ENCODE data around the gene EIF3B. TPM values are rescaled to one million over a fixed set of nuclear protein-coding genes. Genes with fewer than 3 reads are reported as not detected.

Gene EIF3B
- total RNA-seq, 2 experiments from 2014 or later = 166 to 167 TPM

- TF ChIP-seq, protein P1, sequence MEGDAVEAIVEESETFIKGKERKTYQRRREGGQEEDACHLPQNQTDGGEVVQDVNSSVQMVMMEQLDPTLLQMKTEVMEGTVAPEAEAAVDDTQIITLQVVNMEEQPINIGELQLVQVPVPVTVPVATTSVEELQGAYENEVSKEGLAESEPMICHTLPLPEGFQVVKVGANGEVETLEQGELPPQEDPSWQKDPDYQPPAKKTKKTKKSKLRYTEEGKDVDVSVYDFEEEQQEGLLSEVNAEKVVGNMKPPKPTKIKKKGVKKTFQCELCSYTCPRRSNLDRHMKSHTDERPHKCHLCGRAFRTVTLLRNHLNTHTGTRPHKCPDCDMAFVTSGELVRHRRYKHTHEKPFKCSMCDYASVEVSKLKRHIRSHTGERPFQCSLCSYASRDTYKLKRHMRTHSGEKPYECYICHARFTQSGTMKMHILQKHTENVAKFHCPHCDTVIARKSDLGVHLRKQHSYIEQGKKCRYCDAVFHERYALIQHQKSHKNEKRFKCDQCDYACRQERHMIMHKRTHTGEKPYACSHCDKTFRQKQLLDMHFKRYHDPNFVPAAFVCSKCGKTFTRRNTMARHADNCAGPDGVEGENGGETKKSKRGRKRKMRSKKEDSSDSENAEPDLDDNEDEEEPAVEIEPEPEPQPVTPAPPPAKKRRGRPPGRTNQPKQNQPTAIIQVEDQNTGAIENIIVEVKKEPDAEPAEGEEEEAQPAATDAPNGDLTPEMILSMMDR (IDR thresholded peaks at IDR 0.05) = no peak
- peaks cover 51% of the 10 kb centered on the region for H3K36me3 Mint-ChIP-seq (ENCODE audit: low read depth)
- no peaks in the 10 kb centered on the region for H3K27me3 Mint-ChIP-seq
- H3K9me3 Mint-ChIP-seq = no peaks in the 10 kb centered on the region
- DNase-seq (no peak), ATAC-seq (ENCODE audit: poor library complexity) (no peak)
- H3K4me3 ChIP-seq (ENCODE audit: low read length) = no peak overlapping the region
- H3K4me1 ChIP-seq (ENCODE audit: insufficient read depth, low read length) = peaks cover 60% of the 10 kb centered on the region
- peaks cover 38% of the 10 kb centered on the region for H3K36me3 ChIP-seq (ENCODE audit: insufficient read depth, low read length)
- H3K4me1 Mint-ChIP-seq (ENCODE audit: low read depth) = peaks cover 52% of the 10 kb centered on the region
- POLR2A ChIA-PET = no interaction called here
- no peak overlapping the region for H3K27ac ChIP-seq (ENCODE audit: low read depth in 1 of 2, low read length in 2 of 2)
- intact Hi-C loops (cut with DNase I, micrococcal nuclease) = loop anchor here in 1 of 2 experiments (5.0 kb wide), 1 partner anchor 415 kb away; no protein-coding TSS in a partner anchor
- H3K27me3 ChIP-seq (ENCODE audit: control insufficient read depth in 1 of 2, insufficient read depth in 2 of 2, low read length in 2 of 2) = no peaks in the 10 kb centered on the region
- H3K27ac Mint-ChIP-seq = peak overlapping the region; percentile 35
- no peaks in the 10 kb centered on the region for H3K9me3 ChIP-seq (ENCODE audit: control insufficient read depth in 1 of 2, insufficient read depth in 1 of 2, low read length in 2 of 2)
- CTCF ChIA-PET = no interaction called here
- H3K4me3 Mint-ChIP-seq = peak overlapping the region; percentile 78
Observed at GRCh38 chr7:2357165-2357564, 2.5 kb downstream of the EIF3B start.

- H3K27ac Mint-ChIP-seq = peak overlapping the region; percentile 35
- no peaks in the 10 kb centered on the region for H3K27me3 Mint-ChIP-seq
- DNase-seq = no peak
- Histone ChIP-seq H3K27me3 (ENCODE audit: control insufficient read depth in 1 of 2, insufficient read depth in 2 of 2, low read length in 2 of 2) (no peaks in the 10 kb centered on the region), H3K27ac (ENCODE audit: low read depth in 1 of 2, low read length in 2 of 2) (no peak overlapping the region), H3K9me3 (ENCODE audit: control insufficient read depth in 1 of 2, insufficient read depth in 1 of 2, low read length in 2 of 2) (no peaks in the 10 kb centered on the region), H3K36me3 (ENCODE audit: insufficient read depth, low read length) (peaks cover 42% of the 10 kb centered on the region), H3K4me1 (ENCODE audit: insufficient read depth, low read length) (peaks cover 60% of the 10 kb centered on the region), H3K4me3 (ENCODE audit: low read length) (no peak overlapping the region)
- H3K4me3 Mint-ChIP-seq = peak overlapping the region; percentile 78
- H3K36me3 Mint-ChIP-seq (ENCODE audit: low read depth) = peaks cover 55% of the 10 kb centered on the region
- H3K4me1 Mint-ChIP-seq (ENCODE audit: low read depth) = peaks cover 52% of the 10 kb centered on the region
- TF ChIP-seq, protein P1 (IDR thresholded peaks at IDR 0.05) = no peak
- H3K9me3 Mint-ChIP-seq = no peaks in the 10 kb centered on the region
- intact Hi-C loops (cut with DNase I, micrococcal nuclease) = loop anchor here in 1 of 2 experiments (5.0 kb wide), 1 partner anchor 415 kb away; no protein-coding TSS in a partner anchor
- no peak for ATAC-seq (ENCODE audit: poor library complexity)
- POLR2A ChIA-PET = no interaction called here
- CTCF ChIA-PET = no interaction called here
Observed at GRCh38 chr7:2357571-2357970, 2.9 kb downstream of the EIF3B start.

- ChIA-PET POLR2A (no interaction called here), CTCF (interaction anchor here (0.6 kb wide), 1 partner anchor 40 kb away, joined by 3 read pairs; no protein-coding TSS in a partner anchor)
- peaks cover 69% of the 10 kb centered on the region for H3K36me3 Mint-ChIP-seq (ENCODE audit: low read depth)
- no peaks in the 10 kb centered on the region for H3K9me3 ChIP-seq (ENCODE audit: control insufficient read depth in 1 of 2, insufficient read depth in 1 of 2, low read length in 2 of 2)
- H3K9me3 Mint-ChIP-seq = no peaks in the 10 kb centered on the region
- no peak overlapping the region for H3K27ac ChIP-seq (ENCODE audit: low read depth in 1 of 2, low read length in 2 of 2)
- H3K4me3 Mint-ChIP-seq = peak overlapping the region; percentile 49
- no peaks in the 10 kb centered on the region for H3K27me3 Mint-ChIP-seq
- ATAC-seq (ENCODE audit: poor library complexity) = no peak
- intact Hi-C loops (cut with DNase I, micrococcal nuclease) = loop anchor here in 1 of 2 experiments (5.0 kb wide), 1 partner anchor 417 kb away; no protein-coding TSS in a partner anchor
- DNase-seq = no peak
- TF ChIP-seq, protein P1 (IDR thresholded peaks at IDR 0.05) = no peak
- peaks cover 48% of the 10 kb centered on the region for H3K4me1 ChIP-seq (ENCODE audit: insufficient read depth, low read length)
- H3K27ac Mint-ChIP-seq = peak overlapping the region; percentile 57
- H3K36me3 ChIP-seq (ENCODE audit: insufficient read depth, low read length) = peaks cover 55% of the 10 kb centered on the region
- no peak overlapping the region for H3K4me3 ChIP-seq (ENCODE audit: low read length)
- H3K27me3 ChIP-seq (ENCODE audit: control insufficient read depth in 1 of 2, insufficient read depth in 2 of 2, low read length in 2 of 2) = no peaks in the 10 kb centered on the region
- peaks cover 48% of the 10 kb centered on the region for H3K4me1 Mint-ChIP-seq (ENCODE audit: low read depth)
Observed at GRCh38 chr7:2358968-2359527, 4.4 kb downstream of the EIF3B start.

All from CD4-positive, alpha-beta T cell (primary cell).